Upper lobe of left lung (tissue), 4 donors: ENCODE measurements around the gene TSHZ2.

Experiments used
- EP300 ChIP-seq, 4 donors: sonication (generic); formaldehyde crosslinking; IDR thresholded peaks; one replicate each; pipeline ENCODE4 v1.5.1; 2017; ENCODE audit warnings: antibody characterized with exemption in 4 of 4, control low read depth in 2 of 4
- TF ChIP-seq, protein P1 (sequence below), 6 experiments: fragments of 450-650 bp in 4 of 6; fragments of 200-600 bp in 2 of 6; sonication (generic) in 2 of 6; IDR thresholded peaks; one replicate each; pipeline ENCODE4 v1.5.1; 2016 to 2019; ENCODE audit warnings: antibody characterized with exemption in 6 of 6

GRCh38 chr20:53422039-53422438 is 449.9 kb downstream of the TSHZ2 start:
- TF ChIP-seq, protein P1, sequence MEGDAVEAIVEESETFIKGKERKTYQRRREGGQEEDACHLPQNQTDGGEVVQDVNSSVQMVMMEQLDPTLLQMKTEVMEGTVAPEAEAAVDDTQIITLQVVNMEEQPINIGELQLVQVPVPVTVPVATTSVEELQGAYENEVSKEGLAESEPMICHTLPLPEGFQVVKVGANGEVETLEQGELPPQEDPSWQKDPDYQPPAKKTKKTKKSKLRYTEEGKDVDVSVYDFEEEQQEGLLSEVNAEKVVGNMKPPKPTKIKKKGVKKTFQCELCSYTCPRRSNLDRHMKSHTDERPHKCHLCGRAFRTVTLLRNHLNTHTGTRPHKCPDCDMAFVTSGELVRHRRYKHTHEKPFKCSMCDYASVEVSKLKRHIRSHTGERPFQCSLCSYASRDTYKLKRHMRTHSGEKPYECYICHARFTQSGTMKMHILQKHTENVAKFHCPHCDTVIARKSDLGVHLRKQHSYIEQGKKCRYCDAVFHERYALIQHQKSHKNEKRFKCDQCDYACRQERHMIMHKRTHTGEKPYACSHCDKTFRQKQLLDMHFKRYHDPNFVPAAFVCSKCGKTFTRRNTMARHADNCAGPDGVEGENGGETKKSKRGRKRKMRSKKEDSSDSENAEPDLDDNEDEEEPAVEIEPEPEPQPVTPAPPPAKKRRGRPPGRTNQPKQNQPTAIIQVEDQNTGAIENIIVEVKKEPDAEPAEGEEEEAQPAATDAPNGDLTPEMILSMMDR (IDR thresholded peaks at IDR 0.05): no peak
- TF ChIP-seq EP300 (IDR thresholded peaks at IDR 0.05): no peak
